Neural cell (in vitro differentiated cells): ENCODE measurements around the gene RGS9. TPM values are rescaled to one million over a fixed set of nuclear protein-coding genes. Genes with fewer than 3 reads are reported as not detected.

Experiments used
- H2AFZ ChIP-seq: fragments of 200-600, 300-800 bp; sonication (generic), shearing (Covaris generic); 2 replicates; pipeline ENCODE4 v1.6.0; 2014; ENCODE audit warnings: low read depth, mild to moderate bottlenecking, antibody characterized with exemption, low read length, moderate library complexity
- H3F3A ChIP-seq: fragments of 200-600 bp; shearing (Covaris generic); 2 replicates; pipeline ENCODE4 v1.6.1; 2016; ENCODE audit warnings: mild to moderate bottlenecking, moderate library complexity, mixed read lengths, antibody characterized with exemption, low read length; ENCODE audit not compliant: insufficient read depth, poor library complexity, severe bottlenecking
- H3K27ac ChIP-seq: fragments of 200-600, 300-800 bp; sonication (generic), shearing (Covaris generic); 2 replicates; pipeline ENCODE4 v1.5.1; 2014; ENCODE audit warnings: mild to moderate bottlenecking, low read length, moderate library complexity
- H3K27me3 ChIP-seq: fragments of 300-800, 200-600 bp; sonication (generic), shearing (Covaris generic); 2 replicates; pipeline ENCODE4 v1.6.0; 2014; ENCODE audit warnings: mild to moderate bottlenecking, low read depth, low read length, moderate library complexity; ENCODE audit not compliant: insufficient read depth
- H3K36me3 ChIP-seq: fragments of 300-800, 200-600 bp; sonication (generic), shearing (Covaris generic); 2 replicates; pipeline ENCODE4 v1.5.1; 2014; ENCODE audit warnings: mild to moderate bottlenecking, antibody characterized with exemption, low read length, moderate library complexity; ENCODE audit not compliant: insufficient read depth
- H3K4me2 ChIP-seq: fragments of 300-800, 200-600 bp; sonication (generic), shearing (Covaris generic); 2 replicates; pipeline ENCODE4 v1.6.0; 2014; ENCODE audit warnings: mild to moderate bottlenecking, low read length
- H3K4me3 ChIP-seq: fragments of 300-800, 200-600 bp; sonication (generic), shearing (Covaris generic); 2 replicates; pipeline ENCODE4 v1.5.1; 2014; ENCODE audit warnings: mild to moderate bottlenecking, low read length, moderate library complexity
- H3K79me2 ChIP-seq: fragments of 200-600 bp; shearing (Covaris generic); replicated peaks from 2 replicates; pipeline ENCODE4 v1.6.0; 2014; ENCODE audit warnings: mild to moderate bottlenecking, low read length, moderate library complexity; ENCODE audit not compliant: insufficient read depth
- H3K9ac ChIP-seq: fragments of 300-800, 200-600 bp; sonication (generic), shearing (Covaris generic); 2 replicates; pipeline ENCODE4 v1.6.1; 2016; ENCODE audit warnings: mild to moderate bottlenecking, low read length, mixed read lengths
- H3K9me2 ChIP-seq: fragments of 200-600 bp; shearing (Covaris generic); 2 replicates; pipeline ENCODE4 v1.6.1; 2016; ENCODE audit warnings: mild to moderate bottlenecking, low read length, mixed read lengths; ENCODE audit not compliant: insufficient read depth
- H3K9me3 ChIP-seq: fragments of 200-600, 300-800 bp; sonication (generic), shearing (Covaris generic); 2 replicates; pipeline ENCODE4 v1.6.1; 2016; ENCODE audit warnings: mild to moderate bottlenecking, mixed run types, low read length, moderate library complexity, mixed read lengths
- H4K20me1 ChIP-seq: fragments of 200-600 bp; shearing (Covaris generic); 2 replicates; pipeline ENCODE4 v1.6.1; 2016; ENCODE audit warnings: mild to moderate bottlenecking, mixed run types; ENCODE audit not compliant: insufficient read depth
- EP300 ChIP-seq: fragments of 450-650 bp; conservative IDR thresholded peaks from 2 replicates; pipeline ENCODE4 v1.6.1; 2014; ENCODE audit warnings: antibody characterized with exemption, mild to moderate bottlenecking, moderate library complexity; ENCODE audit not compliant: poor library complexity, severe bottlenecking
- EZH2 ChIP-seq: fragments of 200-600, 300-800 bp; shearing (Covaris generic), sonication (generic); IDR thresholded peaks from 2 replicates; pipeline ENCODE4 v1.6.1; 2014; ENCODE audit warnings: antibody characterized with exemption, low read length, borderline replicate concordance, mild to moderate bottlenecking; ENCODE audit not compliant: insufficient read depth, poor library complexity, severe bottlenecking
- MXI1 ChIP-seq: fragments of 450-650 bp; conservative IDR thresholded peaks from 2 replicates; pipeline ENCODE4 v1.6.1; 2014; ENCODE audit warnings: antibody characterized with exemption, mild to moderate bottlenecking; ENCODE audit not compliant: poor library complexity, severe bottlenecking
- POLR2AphosphoS5 ChIP-seq: IDR thresholded peaks from 2 replicates; pipeline ENCODE4 v1.6.1; 2012
- RAD21 ChIP-seq: fragments of 450-650 bp; conservative IDR thresholded peaks from 2 replicates; pipeline ENCODE4 v1.6.1; 2014; ENCODE audit warnings: antibody characterized with exemption, mild to moderate bottlenecking, moderate library complexity
- REST ChIP-seq: IDR thresholded peaks from 2 replicates; pipeline ENCODE4 v1.6.1; 2012; ENCODE audit warnings: borderline replicate concordance
- SMC3 ChIP-seq: fragments of 450-650 bp; conservative IDR thresholded peaks from 2 replicates; pipeline ENCODE4 v1.6.1; 2014; ENCODE audit warnings: antibody characterized with exemption, mild to moderate bottlenecking, moderate library complexity; ENCODE audit not compliant: poor library complexity
- TAF1 ChIP-seq: IDR thresholded peaks from 2 replicates; pipeline ENCODE4 v1.6.1; 2012; ENCODE audit warnings: low read depth
- polyA plus RNA-seq: library from polyadenylated mRNA; depleted of rRNA; stranded (reverse); fragments of >200 nt; gene quantifications from 2 replicates; pipeline ENCODE4 v1.2.3, GENCODE V29; 2014
- TF ChIP-seq, protein P1 (sequence below): fragments of 450-650 bp; IDR thresholded peaks from 2 replicates; pipeline ENCODE4 v1.5.1; 2014; ENCODE audit warnings: antibody characterized with exemption, mild to moderate bottlenecking, moderate library complexity; ENCODE audit not compliant: poor library complexity, severe bottlenecking

RGS9 gene
- polyA plus RNA-seq, 1 donor from 2014 or later: 6.8 TPM

DNA sequence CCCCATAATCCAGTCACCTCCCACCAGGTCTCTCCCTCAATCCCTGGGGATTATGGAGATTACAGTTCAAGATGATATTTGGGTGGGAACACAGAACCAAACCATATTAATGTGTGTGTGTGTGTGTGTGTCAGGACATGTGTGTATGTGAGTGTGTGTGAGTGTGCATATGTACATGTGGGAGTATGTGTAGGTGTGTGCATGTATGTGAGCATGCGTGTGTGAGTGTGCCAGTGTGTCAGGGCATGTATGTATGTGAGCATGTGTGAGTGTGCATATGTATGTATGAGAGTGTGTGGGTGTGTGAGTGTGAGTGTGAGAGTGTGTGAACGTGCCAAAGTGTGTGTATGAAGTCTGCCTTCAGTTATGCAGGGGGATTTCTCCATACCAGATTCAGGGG, 37.8 kb downstream of the RGS9 start:
- no peaks in the 10 kb centered on the region for H3K79me2 ChIP-seq
- no peak overlapping the region for H3K4me2 ChIP-seq
- no peak overlapping the region for H3K9ac ChIP-seq
- H3K27ac ChIP-seq: no peak overlapping the region
- H3K4me3 ChIP-seq: no peak overlapping the region
- H4K20me1 ChIP-seq: no peaks in the 10 kb centered on the region
- no peaks in the 10 kb centered on the region for H3F3A ChIP-seq
- H3K36me3 ChIP-seq: no peaks in the 10 kb centered on the region
- TF ChIP-seq EP300 (no peak), POLR2AphosphoS5 (no peak), REST (no peak), RAD21 (no peak), MXI1 (no peak), EZH2 (no peak), TAF1 (no peak), SMC3 (no peak)
- TF ChIP-seq, protein P1, sequence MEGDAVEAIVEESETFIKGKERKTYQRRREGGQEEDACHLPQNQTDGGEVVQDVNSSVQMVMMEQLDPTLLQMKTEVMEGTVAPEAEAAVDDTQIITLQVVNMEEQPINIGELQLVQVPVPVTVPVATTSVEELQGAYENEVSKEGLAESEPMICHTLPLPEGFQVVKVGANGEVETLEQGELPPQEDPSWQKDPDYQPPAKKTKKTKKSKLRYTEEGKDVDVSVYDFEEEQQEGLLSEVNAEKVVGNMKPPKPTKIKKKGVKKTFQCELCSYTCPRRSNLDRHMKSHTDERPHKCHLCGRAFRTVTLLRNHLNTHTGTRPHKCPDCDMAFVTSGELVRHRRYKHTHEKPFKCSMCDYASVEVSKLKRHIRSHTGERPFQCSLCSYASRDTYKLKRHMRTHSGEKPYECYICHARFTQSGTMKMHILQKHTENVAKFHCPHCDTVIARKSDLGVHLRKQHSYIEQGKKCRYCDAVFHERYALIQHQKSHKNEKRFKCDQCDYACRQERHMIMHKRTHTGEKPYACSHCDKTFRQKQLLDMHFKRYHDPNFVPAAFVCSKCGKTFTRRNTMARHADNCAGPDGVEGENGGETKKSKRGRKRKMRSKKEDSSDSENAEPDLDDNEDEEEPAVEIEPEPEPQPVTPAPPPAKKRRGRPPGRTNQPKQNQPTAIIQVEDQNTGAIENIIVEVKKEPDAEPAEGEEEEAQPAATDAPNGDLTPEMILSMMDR: no peak
- H3K27me3 ChIP-seq: no peaks in the 10 kb centered on the region
- H3K9me2 ChIP-seq: no peaks in the 10 kb centered on the region
- H2AFZ ChIP-seq: no peak overlapping the region
- H3K9me3 ChIP-seq: no peaks in the 10 kb centered on the region

- Histone ChIP-seq H3K9me3 (no peaks in the 10 kb centered on the region), H4K20me1 (no peaks in the 10 kb centered on the region), H3F3A (no peaks in the 10 kb centered on the region), H3K79me2 (no peaks in the 10 kb centered on the region), H3K36me3 (no peaks in the 10 kb centered on the region), H3K9me2 (no peaks in the 10 kb centered on the region), H3K4me3 (no peak overlapping the region), H3K9ac (no peak overlapping the region), H3K27ac (no peak overlapping the region), H3K4me2 (no peak overlapping the region), H3K27me3 (no peaks in the 10 kb centered on the region), H2AFZ (no peak overlapping the region)
- TF ChIP-seq SMC3 (no peak), MXI1 (no peak), EP300 (no peak), TAF1 (no peak), REST (no peak), EZH2 (no peak), RAD21 (no peak), POLR2AphosphoS5 (no peak)
- TF ChIP-seq, protein P1: no peak
Observed at GRCh38 chr17:65175952-65176351, 38.8 kb downstream of the RGS9 start.
